Fibroblast of pulmonary artery (primary cell): ENCODE results near the gene MAMDC2.
"Not testable (repeated sequence)": the region's sequence is repeated elsewhere in the genome, so short reads cannot be mapped to it uniquely, and the experiment has no call there.

Source experiments
- DNase-seq: peaks from one replicate; pipeline ENCODE4 v3.0.0-alpha.2; 2010; ENCODE audit warnings: low read depth
- H3K4me3 ChIP-seq: replicated peaks from 2 replicates; pipeline ENCODE4 v1.5.1; 2011; ENCODE audit warnings: low read depth, mild to moderate bottlenecking, control low read depth, low read length, moderate library complexity
- TF ChIP-seq, protein P1 (sequence below): IDR thresholded peaks from 2 replicates; pipeline ENCODE4 v1.5.1; 2011; ENCODE audit warnings: mild to moderate bottlenecking, control low read depth, low read length, inconsistent platforms; ENCODE audit errors: missing control alignments

Gene MAMDC2

DNA sequence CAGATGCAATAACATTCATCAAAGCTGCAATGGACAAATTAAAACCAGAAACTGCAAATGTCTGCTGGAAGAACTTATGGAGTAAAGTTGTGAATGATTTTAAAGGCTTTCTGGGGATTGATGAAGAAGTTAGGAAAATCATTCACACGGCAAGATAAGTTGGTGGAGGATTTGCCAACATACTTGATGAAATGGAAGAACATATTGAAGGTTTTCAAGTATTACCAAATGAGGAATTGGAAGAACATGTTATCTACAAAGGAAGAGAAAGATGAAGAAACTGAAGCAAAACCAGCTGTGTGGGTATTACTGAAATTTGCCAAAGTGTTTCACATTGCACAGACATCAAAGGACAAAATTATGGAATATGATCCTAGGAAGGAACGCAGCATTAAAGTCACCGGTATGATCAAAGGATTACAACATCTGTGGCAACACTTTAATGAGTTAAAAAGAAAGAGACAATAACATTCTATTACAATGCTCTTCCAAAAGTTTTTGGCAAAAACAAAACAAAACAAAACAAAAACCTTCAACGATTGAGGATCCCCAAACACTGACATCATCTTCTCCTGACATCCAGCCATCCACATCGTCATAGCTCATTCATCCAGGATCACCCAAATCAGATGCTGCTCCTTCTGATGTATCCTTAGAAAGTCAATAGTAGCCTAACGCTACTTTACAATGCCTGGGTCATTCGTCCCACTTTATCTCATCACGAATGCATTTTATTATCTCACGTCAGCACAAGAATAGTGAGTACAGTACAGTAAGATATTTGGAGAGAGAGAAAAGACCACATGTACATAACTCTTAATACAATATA, 153.8 kb downstream of the MAMDC2 start:
- peak; percentile 3 for DNase-seq
- H3K4me3 ChIP-seq: no peak overlapping the region
- TF ChIP-seq, protein P1, sequence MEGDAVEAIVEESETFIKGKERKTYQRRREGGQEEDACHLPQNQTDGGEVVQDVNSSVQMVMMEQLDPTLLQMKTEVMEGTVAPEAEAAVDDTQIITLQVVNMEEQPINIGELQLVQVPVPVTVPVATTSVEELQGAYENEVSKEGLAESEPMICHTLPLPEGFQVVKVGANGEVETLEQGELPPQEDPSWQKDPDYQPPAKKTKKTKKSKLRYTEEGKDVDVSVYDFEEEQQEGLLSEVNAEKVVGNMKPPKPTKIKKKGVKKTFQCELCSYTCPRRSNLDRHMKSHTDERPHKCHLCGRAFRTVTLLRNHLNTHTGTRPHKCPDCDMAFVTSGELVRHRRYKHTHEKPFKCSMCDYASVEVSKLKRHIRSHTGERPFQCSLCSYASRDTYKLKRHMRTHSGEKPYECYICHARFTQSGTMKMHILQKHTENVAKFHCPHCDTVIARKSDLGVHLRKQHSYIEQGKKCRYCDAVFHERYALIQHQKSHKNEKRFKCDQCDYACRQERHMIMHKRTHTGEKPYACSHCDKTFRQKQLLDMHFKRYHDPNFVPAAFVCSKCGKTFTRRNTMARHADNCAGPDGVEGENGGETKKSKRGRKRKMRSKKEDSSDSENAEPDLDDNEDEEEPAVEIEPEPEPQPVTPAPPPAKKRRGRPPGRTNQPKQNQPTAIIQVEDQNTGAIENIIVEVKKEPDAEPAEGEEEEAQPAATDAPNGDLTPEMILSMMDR: no peak

DNA sequence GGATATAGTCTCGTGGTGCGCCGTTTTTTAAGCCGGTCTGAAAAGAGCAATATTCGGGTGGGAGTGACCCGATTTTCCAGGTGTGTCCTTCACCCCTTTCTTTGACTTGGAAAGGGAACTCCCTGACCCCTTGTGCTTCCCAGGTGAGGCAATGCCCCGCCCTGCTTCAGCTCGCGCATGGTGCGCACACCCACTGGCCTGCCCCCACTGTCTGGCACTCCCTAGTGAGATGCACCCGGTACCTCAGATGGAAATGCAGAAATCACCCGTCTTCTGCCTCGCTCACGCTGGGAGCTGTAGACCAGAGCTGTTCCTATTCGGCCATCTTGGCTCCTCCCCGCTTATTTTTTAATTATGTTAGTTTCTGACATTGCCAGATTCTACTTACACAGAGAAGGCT, 161.1 kb downstream of the MAMDC2 start:
- H3K4me3 ChIP-seq, DNase-seq: not testable (repeated sequence)

DNA sequence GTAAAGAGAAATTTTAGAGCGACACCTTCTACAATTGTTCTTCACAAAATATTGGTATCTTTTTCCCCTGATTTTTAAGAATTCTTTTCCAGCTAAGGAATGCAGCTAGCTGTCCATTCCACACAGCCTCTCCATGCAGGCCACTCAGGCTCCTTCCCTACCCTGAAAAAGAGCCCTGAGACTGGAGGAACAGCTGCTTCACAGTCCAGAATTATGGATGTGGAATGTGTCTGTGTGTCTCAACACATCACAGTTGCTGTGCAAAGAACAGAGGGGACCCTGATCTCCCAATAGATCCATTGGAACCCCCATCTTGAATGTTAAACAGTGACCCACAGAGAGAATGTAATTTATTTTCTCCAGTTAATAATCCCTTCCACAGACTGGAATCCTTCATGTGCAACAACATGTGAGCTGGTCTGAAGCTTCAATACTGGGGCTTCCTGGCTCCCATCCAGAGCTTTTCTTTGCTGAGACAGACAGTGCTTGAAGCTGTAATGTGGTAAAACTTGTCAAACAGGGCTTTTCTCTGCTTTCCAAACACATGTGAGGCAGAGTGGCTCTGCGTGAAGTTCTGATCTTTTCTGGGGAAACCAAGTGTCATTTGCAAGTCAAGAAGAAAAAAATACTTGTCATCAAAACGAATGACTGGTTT, 161.8 kb downstream of the MAMDC2 start:
- H3K4me3 ChIP-seq: no peak overlapping the region
- TF ChIP-seq, protein P1: no peak
- DNase-seq: no peak

DNA sequence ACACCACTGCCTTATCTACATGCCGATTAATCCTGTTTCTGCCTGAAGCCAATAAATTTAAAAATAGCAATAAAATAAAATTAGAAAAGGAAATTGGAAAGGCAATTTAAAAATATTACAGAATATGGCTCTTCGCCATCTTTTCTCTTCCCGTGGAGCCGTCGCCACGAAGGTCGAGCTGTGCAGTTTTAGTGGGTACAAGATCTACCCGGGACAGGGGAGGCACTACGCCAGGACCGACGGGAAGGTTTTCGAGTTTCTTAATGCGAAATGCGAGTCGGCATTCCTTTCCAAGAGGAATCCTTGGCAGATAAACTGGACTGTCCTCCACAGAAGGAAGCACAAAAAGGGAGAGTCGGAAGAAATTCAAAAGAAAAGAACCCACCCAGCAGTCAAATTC, 173.4 kb downstream of the MAMDC2 start:
- no peak overlapping the region for H3K4me3 ChIP-seq
- DNase-seq: no peak
- TF ChIP-seq, protein P1: no peak

DNA sequence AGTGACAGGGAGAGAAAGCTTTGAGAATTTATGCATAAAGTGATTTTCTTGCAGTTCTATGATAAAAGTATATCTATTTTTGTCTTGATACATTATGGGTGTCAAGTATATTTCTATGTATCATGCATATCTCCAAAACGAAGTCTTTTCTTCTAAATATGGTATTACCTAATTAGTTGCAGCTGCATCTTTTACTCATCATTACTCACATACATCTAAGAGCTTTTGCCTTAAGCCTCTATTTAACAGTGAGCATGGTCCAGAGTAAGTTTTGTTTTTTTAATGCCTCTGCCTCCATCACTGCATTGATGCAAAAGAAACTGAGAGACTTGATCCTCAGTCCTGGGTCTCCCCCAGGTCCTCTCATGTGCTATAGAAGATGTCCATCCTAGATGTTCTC, 175.1 kb downstream of the MAMDC2 start:
- TF ChIP-seq, protein P1: no peak
- DNase-seq: no peak
- no peak overlapping the region for H3K4me3 ChIP-seq

DNA sequence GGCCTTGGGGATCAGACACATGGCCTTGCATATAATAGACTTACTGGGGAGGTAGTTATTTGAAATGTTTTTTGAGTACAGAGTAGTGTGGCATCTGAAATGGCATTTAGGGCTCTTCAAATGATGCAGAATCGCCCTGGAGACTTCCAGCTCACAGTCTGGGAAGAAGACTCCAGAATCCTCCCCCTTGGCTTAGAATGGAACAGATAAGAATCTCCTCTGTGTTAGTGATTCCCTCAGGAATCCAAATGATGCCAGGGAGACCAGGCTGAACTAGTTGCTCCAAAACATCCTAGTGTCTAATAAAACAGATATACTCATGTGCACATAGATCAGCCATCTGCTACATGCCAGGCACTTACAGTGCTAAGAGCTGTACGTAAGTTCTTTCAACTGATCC, 176.6 kb downstream of the MAMDC2 start:
- no peak overlapping the region for H3K4me3 ChIP-seq
- TF ChIP-seq, protein P1: no peak
- no peak for DNase-seq

DNA sequence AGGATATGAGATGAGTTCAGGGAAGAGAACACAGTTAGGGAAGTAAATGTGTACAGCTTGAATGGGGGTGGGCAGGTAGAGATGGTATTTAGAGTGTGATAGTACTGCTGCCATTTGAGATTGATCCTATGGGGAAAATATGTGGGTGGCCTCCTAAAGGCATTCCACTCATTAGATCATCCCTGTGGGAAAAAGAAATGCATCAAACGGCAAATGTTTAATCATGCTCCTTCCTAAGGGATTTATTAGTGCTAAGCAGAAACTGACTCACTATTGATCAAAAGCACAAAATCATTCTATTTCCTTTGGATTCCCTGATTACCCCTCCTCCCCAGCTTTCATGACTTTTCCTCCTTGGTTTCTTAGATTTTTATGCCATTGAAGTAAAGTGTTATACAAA, 178.7 kb downstream of the MAMDC2 start:
- TF ChIP-seq, protein P1: no peak
- no peak for DNase-seq
- H3K4me3 ChIP-seq: no peak overlapping the region
